Measurements from ENCODE around the gene CPNE9. TPM values are rescaled to one million over a fixed set of nuclear protein-coding genes. Genes with fewer than 3 reads are reported as not detected.
A peak's percentile ranks its signal among the peaks of the same experiment; 100 is the strongest.

The CPNE9 gene
- total RNA-seq, 1 experiment from 2014 or later, result 3.5 TPM

DNA sequence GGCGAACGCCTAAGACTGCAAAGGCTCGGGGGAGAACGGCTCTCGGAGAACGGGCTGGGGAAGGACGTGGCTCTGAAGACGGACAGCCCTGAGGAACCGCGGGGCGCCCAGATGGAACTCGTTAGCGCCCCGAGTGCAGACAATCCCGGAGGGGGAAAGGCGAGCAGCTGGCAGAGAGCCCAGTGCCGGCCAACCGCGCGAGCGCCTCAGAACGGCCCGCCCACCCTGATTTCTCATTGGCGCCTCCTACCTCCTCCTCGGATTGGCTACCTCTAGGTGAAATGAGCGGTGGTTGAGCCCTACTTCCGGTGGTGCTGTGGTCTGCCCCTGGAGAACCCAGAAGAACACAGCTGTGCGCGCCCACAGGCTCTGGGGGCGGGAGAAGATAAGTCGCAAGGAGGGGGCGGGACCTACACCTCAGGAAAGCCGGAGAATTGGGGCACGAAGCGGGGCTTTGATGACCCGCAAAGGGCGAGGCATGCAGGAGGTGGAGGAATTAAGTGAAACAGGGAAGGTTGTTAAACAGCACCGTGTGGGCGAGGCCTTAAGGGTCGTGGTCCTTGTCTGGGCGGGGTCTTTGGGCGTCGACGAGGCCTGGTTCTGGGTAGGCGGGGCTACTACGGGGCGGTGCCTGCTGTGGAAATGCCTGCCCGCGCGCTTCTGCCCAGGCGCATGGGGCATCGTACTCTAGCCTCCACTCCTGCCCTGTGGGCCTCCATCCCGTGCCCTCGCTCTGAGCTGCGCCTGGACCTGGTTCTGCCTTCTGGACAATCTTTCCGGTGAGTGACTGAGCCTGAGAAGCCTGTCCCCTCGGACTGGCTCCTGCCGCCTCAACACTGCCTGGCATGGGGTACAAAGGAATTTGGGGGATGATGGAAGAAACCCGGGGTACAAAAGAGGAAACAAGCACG is 46.3 kb downstream of the CPNE9 start, which contains the start of gene OGG1:
Gene OGG1, plus strand, starts transcription at position 308 of the 911 bp plus-strand sequence. Its CDS starts 335 bp downstream, at position 643.
- peak within 1 kb of the TSS; percentile 99 to 100 (median 99) for H3K27ac Mint-ChIP-seq
- H4K8ac ChIP-seq (replicated peaks; ENCODE audit: insufficient read length, low read depth, low read length), result no peak within 1 kb of the TSS
- H3K27ac ChIP-seq (ENCODE audit: insufficient read length, low read depth, low read length), result no peak within 1 kb of the TSS
- peaks cover 13% of the 10 kb centered on the region in 2 experiments for H3K4me1 Mint-ChIP-seq
- no peak within 1 kb of the TSS for H4K5ac ChIP-seq (ENCODE audit: insufficient read length, low read depth, low read length)
- peak; percentile 99 for DNase-seq
- H3K36me3 Mint-ChIP-seq (ENCODE audit: insufficient read depth in 1 of 3, low read depth in 3 of 3), result peaks cover 36 to 86% (median 74%) of the 10 kb centered on the region in 3 experiments; a peak in 6 of 7 replicates
- H2BK20ac ChIP-seq (ENCODE audit: low read depth, low read length, poor library complexity, severe bottlenecking), result no peak within 1 kb of the TSS
- H3K4ac ChIP-seq (ENCODE audit: low read depth, low read length), result no peak within 1 kb of the TSS
- peak within 1 kb of the TSS; percentile 59 for H3K9ac ChIP-seq (ENCODE audit: extremely low read depth, insufficient read length, low read length)
- no peaks in the 10 kb centered on the region for H3K79me2 ChIP-seq (ENCODE audit: insufficient read depth, low read length)
- no peak within 1 kb of the TSS for H2BK120ac ChIP-seq (ENCODE audit: low read depth, low read length, poor library complexity, severe bottlenecking)
- no peak within 1 kb of the TSS for H2AFZ ChIP-seq (ENCODE audit: low read length)
- peak within 1 kb of the TSS; percentile 43 for H3K14ac ChIP-seq (ENCODE audit: insufficient read depth, low read length)
- no peaks in the 10 kb centered on the region; the same call in 1 of the 2 replicates for H3K27me3 Mint-ChIP-seq (ENCODE audit: low read depth)
- H3K4me2 ChIP-seq (ENCODE audit: insufficient read depth, insufficient read length, low read length), result peak within 1 kb of the TSS; percentile 62
- no peaks in the 10 kb centered on the region for H3K9me3 Mint-ChIP-seq
- no peak within 1 kb of the TSS for H3K56ac ChIP-seq (ENCODE audit: insufficient read length, low read depth, low read length)
- H2BK12ac ChIP-seq (ENCODE audit: insufficient read length, low read depth, low read length), result no peak within 1 kb of the TSS
- no peaks in the 10 kb centered on the region for H3K23me2 ChIP-seq (ENCODE audit: insufficient read length, low read depth, low read length, poor library complexity, severe bottlenecking)
- H4K20me1 ChIP-seq (ENCODE audit: control insufficient read depth, insufficient read depth, insufficient read length), result no peaks in the 10 kb centered on the region
- no peaks in the 10 kb centered on the region for H3K79me1 ChIP-seq (ENCODE audit: insufficient read depth, low read depth, low read length, poor library complexity, severe bottlenecking)
- no peak within 1 kb of the TSS for H2AK5ac ChIP-seq (ENCODE audit: insufficient read length, low read length)
- H3K4me1 ChIP-seq (ENCODE audit: insufficient read depth, low read length), result no peaks in the 10 kb centered on the region
- H3K9me3 ChIP-seq (ENCODE audit: control insufficient read depth, low read depth, low read length), result no peaks in the 10 kb centered on the region
- no peak within 1 kb of the TSS for H2BK5ac ChIP-seq (ENCODE audit: insufficient read length, low read length)
- no peak within 1 kb of the TSS for H4K91ac ChIP-seq (ENCODE audit: insufficient read length, low read depth, low read length)
- H3T11ph ChIP-seq (ENCODE audit: low read length), result no peak within 1 kb of the TSS
- WGBS (ENCODE audit: extremely low coverage, insufficient read length, low lambda C conversion rate), result no CpG with 5 or more reads among the region's 60 CpGs
- H2BK15ac ChIP-seq (ENCODE audit: low read depth, low read length), result no peak within 1 kb of the TSS
- TF ChIP-seq, protein P1, sequence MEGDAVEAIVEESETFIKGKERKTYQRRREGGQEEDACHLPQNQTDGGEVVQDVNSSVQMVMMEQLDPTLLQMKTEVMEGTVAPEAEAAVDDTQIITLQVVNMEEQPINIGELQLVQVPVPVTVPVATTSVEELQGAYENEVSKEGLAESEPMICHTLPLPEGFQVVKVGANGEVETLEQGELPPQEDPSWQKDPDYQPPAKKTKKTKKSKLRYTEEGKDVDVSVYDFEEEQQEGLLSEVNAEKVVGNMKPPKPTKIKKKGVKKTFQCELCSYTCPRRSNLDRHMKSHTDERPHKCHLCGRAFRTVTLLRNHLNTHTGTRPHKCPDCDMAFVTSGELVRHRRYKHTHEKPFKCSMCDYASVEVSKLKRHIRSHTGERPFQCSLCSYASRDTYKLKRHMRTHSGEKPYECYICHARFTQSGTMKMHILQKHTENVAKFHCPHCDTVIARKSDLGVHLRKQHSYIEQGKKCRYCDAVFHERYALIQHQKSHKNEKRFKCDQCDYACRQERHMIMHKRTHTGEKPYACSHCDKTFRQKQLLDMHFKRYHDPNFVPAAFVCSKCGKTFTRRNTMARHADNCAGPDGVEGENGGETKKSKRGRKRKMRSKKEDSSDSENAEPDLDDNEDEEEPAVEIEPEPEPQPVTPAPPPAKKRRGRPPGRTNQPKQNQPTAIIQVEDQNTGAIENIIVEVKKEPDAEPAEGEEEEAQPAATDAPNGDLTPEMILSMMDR (conservative IDR thresholded peaks at IDR 0.05), result no peak
- peak within 1 kb of the TSS; percentile 67 for H3K18ac ChIP-seq (ENCODE audit: insufficient read length, low read depth, low read length)
- no peaks in the 10 kb centered on the region for H3K27me3 ChIP-seq (ENCODE audit: insufficient read depth, low read length)
- peak within 1 kb of the TSS; percentile 91 to 94 for H3K4me3 Mint-ChIP-seq
- no peak within 1 kb of the TSS for H3K23ac ChIP-seq (ENCODE audit: insufficient read length, low read depth, low read length)

Measured in H9 (cell line).